ENCODE results near the gene SEC22B.
"Not testable (repeated sequence)": the region's sequence is repeated elsewhere in the genome, so short reads cannot be mapped to it uniquely, and the experiment has no call there.

- not testable (repeated sequence) for TF ChIP-seq POLR2A (IDR thresholded peaks at IDR 0.05)
- TF ChIP-seq, protein P1, sequence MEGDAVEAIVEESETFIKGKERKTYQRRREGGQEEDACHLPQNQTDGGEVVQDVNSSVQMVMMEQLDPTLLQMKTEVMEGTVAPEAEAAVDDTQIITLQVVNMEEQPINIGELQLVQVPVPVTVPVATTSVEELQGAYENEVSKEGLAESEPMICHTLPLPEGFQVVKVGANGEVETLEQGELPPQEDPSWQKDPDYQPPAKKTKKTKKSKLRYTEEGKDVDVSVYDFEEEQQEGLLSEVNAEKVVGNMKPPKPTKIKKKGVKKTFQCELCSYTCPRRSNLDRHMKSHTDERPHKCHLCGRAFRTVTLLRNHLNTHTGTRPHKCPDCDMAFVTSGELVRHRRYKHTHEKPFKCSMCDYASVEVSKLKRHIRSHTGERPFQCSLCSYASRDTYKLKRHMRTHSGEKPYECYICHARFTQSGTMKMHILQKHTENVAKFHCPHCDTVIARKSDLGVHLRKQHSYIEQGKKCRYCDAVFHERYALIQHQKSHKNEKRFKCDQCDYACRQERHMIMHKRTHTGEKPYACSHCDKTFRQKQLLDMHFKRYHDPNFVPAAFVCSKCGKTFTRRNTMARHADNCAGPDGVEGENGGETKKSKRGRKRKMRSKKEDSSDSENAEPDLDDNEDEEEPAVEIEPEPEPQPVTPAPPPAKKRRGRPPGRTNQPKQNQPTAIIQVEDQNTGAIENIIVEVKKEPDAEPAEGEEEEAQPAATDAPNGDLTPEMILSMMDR (IDR thresholded peaks at IDR 0.05 in 4 of 5, conservative IDR thresholded peaks at IDR 0.05 in 1 of 5) = not testable (repeated sequence)
Measured at GRCh38 chr1:120109656-120110055, 66.7 kb downstream of the SEC22B start.
